Activated CD8-positive, alpha-beta T cell treated with anti-CD3 and anti-CD28 coated beads for 36 hours (primary cell): Measurements from ENCODE around the gene C16orf89. TPM values are rescaled to one million over a fixed set of nuclear protein-coding genes. Genes with fewer than 3 reads are reported as not detected.

ENCODE experiments used
- ATAC-seq: fragments of 200-7000 bp; cut with Tn5 transposase; one replicate; pipeline ENCODE4 v1.10.0; 2021; ENCODE audit warnings: mild to moderate bottlenecking, moderate library complexity
- CTCF ChIA-PET: fragments of 350-600 bp; sonication (Branson Sonifier 250); formaldehyde crosslinking; loops from one replicate; lab custom pipeline; 2021; ENCODE audit warnings: antibody characterized with exemption; lab: Charles Lee
- POLR2A ChIA-PET: fragments of 350-600 bp; sonication (Branson Sonifier 250); formaldehyde crosslinking; loops from one replicate; lab custom pipeline; 2021; ENCODE audit warnings: antibody characterized with exemption; lab: Charles Lee
- DNase-seq: peaks from one replicate; pipeline ENCODE4 v3.0.0-alpha.2; 2020
- H3K27ac Mint-ChIP-seq: one replicate; pipeline ENCODE4 v1.8.0; 2021; ENCODE audit warnings: mild to moderate bottlenecking, mixed read lengths
- H3K27me3 Mint-ChIP-seq: one replicate; pipeline ENCODE4 v1.8.0; 2021; ENCODE audit warnings: mixed read lengths
- H3K36me3 Mint-ChIP-seq: one replicate; pipeline ENCODE4 v1.8.0; 2021; ENCODE audit warnings: low read depth, mixed read lengths
- H3K4me1 Mint-ChIP-seq: one replicate; pipeline ENCODE4 v1.8.0; 2021; ENCODE audit warnings: low read depth, mixed read lengths
- H3K4me3 Mint-ChIP-seq: one replicate; pipeline ENCODE4 v1.8.0; 2021; ENCODE audit warnings: mild to moderate bottlenecking, moderate library complexity, mixed read lengths
- H3K9me3 Mint-ChIP-seq: one replicate; pipeline ENCODE4 v1.8.0; 2021; ENCODE audit warnings: mixed read lengths
- intact Hi-C: fragments of 100-400 bp; cut with micrococcal nuclease; formaldehyde crosslinking; loops from one replicate; pipeline ENCODE4 v1.10.0; 2022
- total RNA-seq, 2 experiments: library from RNA; stranded (reverse); gene quantifications; one replicate each; pipeline ENCODE4 v1.2.3, GENCODE V29; 2021
- TF ChIP-seq, protein P1 (sequence below): fragments of 200-600 bp; IDR thresholded peaks from one replicate; pipeline ENCODE4 v1.8.0; 2022; ENCODE audit warnings: antibody characterized with exemption, mild to moderate bottlenecking

The C16orf89 gene
- total RNA-seq, 2 experiments from 2014 or later = not detected

DNA sequence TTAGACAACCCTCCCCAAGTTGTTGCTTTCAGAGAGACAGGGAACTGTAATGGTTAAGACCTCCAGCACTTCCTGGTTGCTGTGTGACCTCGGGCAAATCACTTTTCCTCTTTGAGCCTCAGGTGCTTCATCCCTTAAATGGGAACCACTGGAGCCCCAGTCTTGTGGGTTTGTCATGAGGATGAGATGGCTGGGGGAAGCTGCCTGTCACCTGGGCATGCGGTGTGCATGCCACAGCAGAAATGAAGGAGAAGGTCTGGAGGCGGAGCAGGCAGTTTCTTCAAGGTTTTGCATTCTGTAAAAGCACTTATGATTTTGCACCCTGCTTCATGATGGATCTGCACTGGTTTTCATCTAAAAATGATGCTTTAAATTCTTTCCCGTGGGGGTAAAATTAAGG lies 54.1 kb downstream of the C16orf89 start:
- intact Hi-C loops = no loop called here
- TF ChIP-seq, protein P1, sequence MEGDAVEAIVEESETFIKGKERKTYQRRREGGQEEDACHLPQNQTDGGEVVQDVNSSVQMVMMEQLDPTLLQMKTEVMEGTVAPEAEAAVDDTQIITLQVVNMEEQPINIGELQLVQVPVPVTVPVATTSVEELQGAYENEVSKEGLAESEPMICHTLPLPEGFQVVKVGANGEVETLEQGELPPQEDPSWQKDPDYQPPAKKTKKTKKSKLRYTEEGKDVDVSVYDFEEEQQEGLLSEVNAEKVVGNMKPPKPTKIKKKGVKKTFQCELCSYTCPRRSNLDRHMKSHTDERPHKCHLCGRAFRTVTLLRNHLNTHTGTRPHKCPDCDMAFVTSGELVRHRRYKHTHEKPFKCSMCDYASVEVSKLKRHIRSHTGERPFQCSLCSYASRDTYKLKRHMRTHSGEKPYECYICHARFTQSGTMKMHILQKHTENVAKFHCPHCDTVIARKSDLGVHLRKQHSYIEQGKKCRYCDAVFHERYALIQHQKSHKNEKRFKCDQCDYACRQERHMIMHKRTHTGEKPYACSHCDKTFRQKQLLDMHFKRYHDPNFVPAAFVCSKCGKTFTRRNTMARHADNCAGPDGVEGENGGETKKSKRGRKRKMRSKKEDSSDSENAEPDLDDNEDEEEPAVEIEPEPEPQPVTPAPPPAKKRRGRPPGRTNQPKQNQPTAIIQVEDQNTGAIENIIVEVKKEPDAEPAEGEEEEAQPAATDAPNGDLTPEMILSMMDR = no peak
- Mint-ChIP-seq H3K9me3 (no peaks in the 10 kb centered on the region), H3K27me3 (no peaks in the 10 kb centered on the region), H3K4me3 (no peak overlapping the region), H3K27ac (no peak overlapping the region), H3K4me1 (no peaks in the 10 kb centered on the region), H3K36me3 (no peaks in the 10 kb centered on the region)
- ChIA-PET CTCF (no interaction called here), POLR2A (no interaction called here)
- DNase-seq (no peak), ATAC-seq (no peak)

DNA sequence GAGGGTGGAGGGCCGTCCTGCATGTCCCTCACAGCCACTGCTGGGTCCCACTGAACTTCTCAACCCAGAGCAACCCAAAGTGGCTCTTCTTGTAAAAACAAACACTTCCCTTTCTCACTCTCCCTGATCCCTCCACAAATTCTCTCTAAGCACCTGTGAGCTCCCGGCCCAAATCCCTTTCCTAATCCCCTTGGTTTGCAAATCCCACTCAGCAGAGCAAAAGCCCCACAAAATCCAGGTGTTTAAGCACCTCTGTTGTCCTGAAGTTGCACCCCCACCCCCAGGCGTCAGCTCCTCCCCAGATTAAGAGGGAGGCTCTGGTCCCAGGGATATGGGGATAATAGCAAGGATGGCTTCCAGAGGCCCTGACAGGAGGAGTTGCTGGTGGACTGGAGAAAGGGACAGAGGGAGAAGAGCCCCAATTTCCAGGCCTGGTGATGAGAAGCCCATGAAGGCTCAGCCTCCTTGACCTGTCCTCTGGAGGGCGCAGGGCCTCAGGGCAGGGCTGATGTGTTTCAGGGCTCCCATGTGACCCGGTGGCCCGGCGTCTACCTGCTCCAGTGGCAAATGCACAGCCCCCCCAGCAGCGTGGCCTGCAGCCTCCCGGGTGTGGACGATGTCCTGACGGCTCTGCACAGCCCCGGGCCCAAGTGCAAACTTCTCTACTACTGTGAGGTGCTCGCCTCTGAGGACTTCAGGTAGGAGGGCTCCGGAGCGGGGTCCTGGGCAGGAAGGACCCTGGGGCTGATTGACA lies 55.0 kb downstream of the C16orf89 start:
- Mint-ChIP-seq H3K36me3 (no peaks in the 10 kb centered on the region), H3K4me1 (no peaks in the 10 kb centered on the region), H3K4me3 (no peak overlapping the region), H3K27me3 (no peaks in the 10 kb centered on the region), H3K27ac (no peak overlapping the region), H3K9me3 (no peaks in the 10 kb centered on the region)
- TF ChIP-seq, protein P1 = no peak
- DNase-seq (no peak), ATAC-seq (no peak)
- POLR2A ChIA-PET = no interaction called here
- intact Hi-C loops = no loop called here
- CTCF ChIA-PET = no interaction called here

DNA sequence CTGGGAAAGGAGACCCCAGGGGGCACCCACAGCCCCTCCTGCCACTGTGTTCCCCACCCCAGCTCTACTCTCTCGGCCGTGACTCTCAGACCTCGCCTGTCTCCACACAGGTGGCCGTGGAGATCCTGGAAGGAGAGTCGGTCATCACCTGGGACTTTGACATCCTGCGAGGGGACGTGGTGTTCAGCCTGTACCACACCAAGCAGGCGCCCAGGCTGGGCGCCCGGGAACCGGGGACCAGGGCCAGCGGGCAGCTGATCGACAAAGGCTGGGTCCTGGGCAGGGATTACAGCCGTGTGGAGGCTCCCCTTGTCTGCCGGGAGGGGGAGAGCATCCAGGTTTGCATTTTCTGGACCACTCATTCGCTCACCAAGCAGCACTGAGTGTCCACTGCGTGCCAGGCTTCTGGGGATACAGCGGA lies 57.4 kb downstream of the C16orf89 start:
- Mint-ChIP-seq H3K27me3 (peaks cover 4% of the 10 kb centered on the region), H3K27ac (no peak overlapping the region), H3K9me3 (no peaks in the 10 kb centered on the region), H3K4me1 (no peaks in the 10 kb centered on the region), H3K36me3 (no peaks in the 10 kb centered on the region), H3K4me3 (no peak overlapping the region)
- DNase-seq (no peak), ATAC-seq (no peak)
- TF ChIP-seq, protein P1 = no peak
- POLR2A ChIA-PET = no interaction called here
- CTCF ChIA-PET = no interaction called here
- intact Hi-C loops = no loop called here

- TF ChIP-seq, protein P1 = no peak
- H3K36me3 Mint-ChIP-seq = no peaks in the 10 kb centered on the region
- no peaks in the 10 kb centered on the region for H3K9me3 Mint-ChIP-seq
- H3K4me1 Mint-ChIP-seq = no peaks in the 10 kb centered on the region
- H3K27me3 Mint-ChIP-seq = peaks cover 4% of the 10 kb centered on the region
- intact Hi-C loops = no loop called here
- no peak for DNase-seq
- POLR2A ChIA-PET = no interaction called here
- CTCF ChIA-PET = no interaction called here
- ATAC-seq = no peak
- no peak overlapping the region for H3K27ac Mint-ChIP-seq
- no peak overlapping the region for H3K4me3 Mint-ChIP-seq
Measured at GRCh38 chr16:5007256-5007655, 58.5 kb downstream of the C16orf89 start.

GRCh38 chr16:5006348-5007193 lies 59.2 kb downstream of the C16orf89 start:
- H3K4me1 Mint-ChIP-seq = no peaks in the 10 kb centered on the region
- H3K27me3 Mint-ChIP-seq = peaks cover 4% of the 10 kb centered on the region
- H3K9me3 Mint-ChIP-seq = no peaks in the 10 kb centered on the region
- no peak overlapping the region for H3K4me3 Mint-ChIP-seq
- no peak for ATAC-seq
- no peak overlapping the region for H3K27ac Mint-ChIP-seq
- H3K36me3 Mint-ChIP-seq = no peaks in the 10 kb centered on the region
- no peak for DNase-seq
- POLR2A ChIA-PET = no interaction called here
- CTCF ChIA-PET = interaction anchor here (0.6 kb wide), 1 partner anchor 121 kb away, joined by 3 read pairs; no protein-coding TSS in a partner anchor
- intact Hi-C loops = no loop called here
- TF ChIP-seq, protein P1 = no peak
